K562 (cell line): Measurements from ENCODE around the gene ARHGAP4. TPM values are rescaled to one million over a fixed set of nuclear protein-coding genes. Genes with fewer than 3 reads are reported as not detected.

ENCODE experiments used
- BRD4 ChIP-seq: fragments of 200-600 bp; sonication (generic); IDR thresholded peaks from 2 replicates; pipeline ENCODE4 v1.6.1; 2017; ENCODE audit warnings: inconsistent platforms
- MTA1 ChIP-seq: fragments of 450-650 bp; IDR thresholded peaks from 2 replicates; pipeline ENCODE4 v1.6.1; 2017; ENCODE audit warnings: borderline replicate concordance
- MXI1 ChIP-seq: IDR thresholded peaks from 2 replicates; pipeline ENCODE4 v1.6.1; 2011; ENCODE audit warnings: low read depth, mild to moderate bottlenecking, improper control_type of control experiment, low read length
- NFE2L1 ChIP-seq: fragments of 450-650 bp; IDR thresholded peaks from 2 replicates; pipeline ENCODE4 v1.6.1; 2016; ENCODE audit warnings: missing genetic modification characterization, low read depth, mild to moderate bottlenecking, missing compliant biosample characterization, moderate library complexity, borderline replicate concordance
- NFIX ChIP-seq: fragments of 250-450 bp; sonication (Bioruptor Pico); IDR thresholded peaks from 2 replicates; pipeline ENCODE4 v1.4.0; 2020; ENCODE audit warnings: low read depth, mild to moderate bottlenecking, moderate library complexity
- RBFOX2 ChIP-seq: fragments of 200-400 bp; formaldehyde crosslinking; IDR thresholded peaks from 2 replicates; pipeline ENCODE4 v1.6.1; 2017; ENCODE audit warnings: low read depth, mild to moderate bottlenecking, low read length, moderate library complexity
- TAF9B ChIP-seq: fragments of 450-650 bp; IDR thresholded peaks from 2 replicates; pipeline ENCODE4 v1.6.1; 2018; ENCODE audit warnings: mild to moderate bottlenecking; ENCODE audit not compliant: partially characterized antibody
- ZEB2 ChIP-seq: fragments of 450-650 bp; IDR thresholded peaks from 2 replicates; pipeline ENCODE4 v1.6.1; 2016
- ZNF121 ChIP-seq: sonication (generic); formaldehyde crosslinking; conservative IDR thresholded peaks from 2 replicates; pipeline ENCODE4 v1.8.0; 2022; ENCODE audit warnings: missing genetic modification reagents
- ZNF347 ChIP-seq: fragments of 450-650 bp; formaldehyde crosslinking; IDR thresholded peaks from 2 replicates; pipeline ENCODE4 v1.4.0; 2020; ENCODE audit warnings: low read depth, mild to moderate bottlenecking, moderate library complexity
- ZNF717 ChIP-seq: fragments of 250-450 bp; sonication (Bioruptor Pico); IDR thresholded peaks from 2 replicates; pipeline ENCODE4 v1.5.0; 2021
- polyA plus RNA-seq, 8 experiments: library from polyadenylated mRNA; depleted of rRNA in 4 of 8; stranded (reverse) in 5 of 8; unstranded in 3 of 8; fragments of >200 nt; fragmentation: Nextera tagmentation in 2 of 8; fragmentation: Illumina TruSeq in 1 of 8; extraction: Ambion mirVana in 2 of 8; extraction: Trizol in 1 of 8; gene quantifications; 2 replicates each; pipeline versions ENCODE4 v1.2.1 to v1.2.3, GENCODE V29; 2011 to 2014; ENCODE audit warnings: inconsistent platforms in 1 of 8, missing spikeins in 1 of 8
- total RNA-seq, 7 experiments: library from RNA; depleted of rRNA in 6 of 7; stranded (reverse); fragments of >200 nt in 6 of 7; fragmentation: Illumina TruSeq in 2 of 7; extraction: Trizol in 2 of 7; gene quantifications; 2 replicates each; pipeline versions ENCODE4 v1.2.1 to v1.2.3, GENCODE V29; 2011 to 2021; ENCODE audit warnings: low replicate concordance in 1 of 7
- TF ChIP-seq, protein P1 (sequence below): fragments of 450-650 bp; IDR thresholded peaks from 2 replicates; pipeline ENCODE4 v1.6.1; 2016; ENCODE audit warnings: low read depth

The ARHGAP4 gene
- total and polyA plus RNA-seq, 9 of the 15 experiments (the other 6 are each of a cell fraction or from before 2014, with no cell fraction given), result 0.30 to 81.8 (median 13.5) TPM

DNA sequence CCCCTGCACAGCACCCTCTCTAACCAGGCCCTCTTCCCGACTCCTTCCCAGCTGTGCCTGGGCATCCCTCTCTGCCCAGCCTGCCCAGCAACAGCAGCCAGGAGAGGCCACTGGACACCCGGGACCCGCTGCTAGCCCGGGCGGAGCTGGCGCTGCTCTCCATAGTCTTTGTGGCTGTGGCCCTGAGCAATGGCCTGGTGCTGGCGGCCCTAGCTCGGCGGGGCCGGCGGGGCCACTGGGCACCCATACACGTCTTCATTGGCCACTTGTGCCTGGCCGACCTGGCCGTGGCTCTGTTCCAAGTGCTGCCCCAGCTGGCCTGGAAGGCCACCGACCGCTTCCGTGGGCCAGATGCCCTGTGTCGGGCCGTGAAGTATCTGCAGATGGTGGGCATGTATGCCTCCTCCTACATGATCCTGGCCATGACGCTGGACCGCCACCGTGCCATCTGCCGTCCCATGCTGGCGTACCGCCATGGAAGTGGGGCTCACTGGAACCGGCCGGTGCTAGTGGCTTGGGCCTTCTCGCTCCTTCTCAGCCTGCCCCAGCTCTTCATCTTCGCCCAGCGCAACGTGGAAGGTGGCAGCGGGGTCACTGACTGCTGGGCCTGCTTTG lies 20.5 kb downstream of the ARHGAP4 start (continued):
- TF ChIP-seq MXI1 (no peak), ZNF121 (no peak), BRD4 (no peak), NFE2L1 (tag) (no peak), ZNF717 (CRISPR knock-in tag) (no peak), TAF9B (no peak), ZNF347 (CRISPR knock-in tag) (no peak), RBFOX2 (0 out of 2 replicates have a peak, but pooled peaks have one; percentile 27), MTA1 (no peak), NFIX (CRISPR knock-in tag) (no peak), ZEB2 (no peak)
- TF ChIP-seq, protein P1, sequence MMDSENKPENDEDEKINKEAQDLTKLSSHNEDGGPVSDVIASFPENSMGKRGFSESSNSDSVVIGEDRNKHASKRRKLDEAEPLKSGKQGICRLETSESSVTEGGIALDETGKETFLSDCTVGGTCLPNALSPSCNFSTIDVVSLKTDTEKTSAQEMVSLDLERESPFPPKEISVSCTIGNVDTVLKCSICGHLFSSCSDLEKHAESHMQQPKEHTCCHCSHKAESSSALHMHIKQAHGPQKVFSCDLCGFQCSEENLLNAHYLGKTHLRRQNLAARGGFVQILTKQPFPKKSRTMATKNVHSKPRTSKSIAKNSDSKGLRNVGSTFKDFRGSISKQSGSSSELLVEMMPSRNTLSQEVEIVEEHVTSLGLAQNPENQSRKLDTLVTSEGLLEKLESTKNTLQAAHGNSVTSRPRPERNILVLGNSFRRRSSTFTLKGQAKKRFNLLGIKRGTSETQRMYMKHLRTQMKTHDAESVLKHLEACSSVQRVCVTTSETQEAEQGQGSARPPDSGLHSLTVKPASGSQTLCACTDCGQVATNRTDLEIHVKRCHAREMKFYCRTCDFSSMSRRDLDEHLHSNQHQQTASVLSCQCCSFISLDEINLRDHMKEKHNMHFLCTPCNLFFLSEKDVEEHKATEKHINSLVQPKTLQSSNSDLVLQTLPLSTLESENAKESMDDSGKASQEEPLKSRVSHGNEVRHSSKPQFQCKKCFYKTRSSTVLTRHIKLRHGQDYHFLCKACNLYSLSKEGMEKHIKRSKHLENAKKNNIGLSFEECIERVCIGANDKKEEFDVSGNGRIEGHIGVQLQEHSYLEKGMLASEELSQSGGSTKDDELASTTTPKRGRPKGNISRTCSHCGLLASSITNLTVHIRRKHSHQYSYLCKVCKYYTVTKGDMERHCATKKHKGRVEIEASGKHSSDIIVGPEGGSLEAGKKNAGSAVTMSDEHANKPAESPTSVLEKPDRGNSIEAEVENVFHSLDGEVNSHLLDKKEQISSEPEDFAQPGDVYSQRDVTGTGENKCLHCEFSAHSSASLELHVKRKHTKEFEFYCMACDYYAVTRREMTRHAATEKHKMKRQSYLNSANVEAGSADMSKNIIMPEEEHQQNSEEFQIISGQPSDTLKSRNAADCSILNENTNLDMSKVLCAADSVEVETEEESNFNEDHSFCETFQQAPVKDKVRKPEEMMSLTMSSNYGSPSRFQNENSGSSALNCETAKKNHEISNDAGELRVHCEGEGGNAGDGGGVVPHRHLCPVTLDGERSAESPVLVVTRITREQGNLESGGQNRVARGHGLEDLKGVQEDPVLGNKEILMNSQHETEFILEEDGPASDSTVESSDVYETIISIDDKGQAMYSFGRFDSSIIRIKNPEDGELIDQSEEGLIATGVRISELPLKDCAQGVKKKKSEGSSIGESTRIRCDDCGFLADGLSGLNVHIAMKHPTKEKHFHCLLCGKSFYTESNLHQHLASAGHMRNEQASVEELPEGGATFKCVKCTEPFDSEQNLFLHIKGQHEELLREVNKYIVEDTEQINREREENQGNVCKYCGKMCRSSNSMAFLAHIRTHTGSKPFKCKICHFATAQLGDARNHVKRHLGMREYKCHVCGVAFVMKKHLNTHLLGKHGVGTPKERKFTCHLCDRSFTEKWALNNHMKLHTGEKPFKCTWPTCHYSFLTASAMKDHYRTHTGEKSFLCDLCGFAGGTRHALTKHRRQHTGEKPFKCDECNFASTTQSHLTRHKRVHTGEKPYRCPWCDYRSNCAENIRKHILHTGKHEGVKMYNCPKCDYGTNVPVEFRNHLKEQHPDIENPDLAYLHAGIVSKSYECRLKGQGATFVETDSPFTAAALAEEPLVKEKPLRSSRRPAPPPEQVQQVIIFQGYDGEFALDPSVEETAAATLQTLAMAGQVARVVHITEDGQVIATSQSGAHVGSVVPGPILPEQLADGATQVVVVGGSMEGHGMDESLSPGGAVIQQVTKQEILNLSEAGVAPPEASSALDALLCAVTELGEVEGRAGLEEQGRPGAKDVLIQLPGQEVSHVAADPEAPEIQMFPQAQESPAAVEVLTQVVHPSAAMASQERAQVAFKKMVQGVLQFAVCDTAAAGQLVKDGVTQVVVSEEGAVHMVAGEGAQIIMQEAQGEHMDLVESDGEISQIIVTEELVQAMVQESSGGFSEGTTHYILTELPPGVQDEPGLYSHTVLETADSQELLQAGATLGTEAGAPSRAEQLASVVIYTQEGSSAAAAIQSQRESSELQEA, result no peak
